Mesothelial cell of epicardium (in vitro differentiated cells): Measurements from ENCODE around the gene FITM1. TPM values are rescaled to one million over a fixed set of nuclear protein-coding genes. Genes with fewer than 3 reads are reported as not detected.

Source experiments
- DNase-seq, 2 experiments: peaks; one replicate each; pipeline ENCODE4 v3.0.0; 2021; ENCODE audit warnings: low spot score in 2 of 2; ENCODE audit not compliant: unreplicated experiment in 2 of 2
- H3K27ac Mint-ChIP-seq: 2 replicates; pipeline ENCODE4 v1.8.0; 2021; ENCODE audit warnings: mixed read lengths
- H3K27me3 Mint-ChIP-seq: 2 replicates; pipeline ENCODE4 v1.8.0; 2021; ENCODE audit warnings: low read depth, mixed read lengths
- H3K36me3 Mint-ChIP-seq: 2 replicates; pipeline ENCODE4 v1.8.0; 2021; ENCODE audit warnings: mixed read lengths
- H3K4me1 Mint-ChIP-seq: 2 replicates; pipeline ENCODE4 v1.8.0; 2021; ENCODE audit warnings: mixed read lengths
- H3K4me3 Mint-ChIP-seq: 2 replicates; pipeline ENCODE4 v1.8.0; 2021; ENCODE audit warnings: mild to moderate bottlenecking, moderate library complexity, mixed read lengths
- H3K9me3 Mint-ChIP-seq: 2 replicates; pipeline ENCODE4 v1.8.0; 2021; ENCODE audit warnings: mixed read lengths
- CTCF ChIP-seq: fragments of 200-600 bp; sonication (generic); IDR thresholded peaks from one replicate; pipeline ENCODE4 v1.5.0; 2021; ENCODE audit warnings: antibody characterized with exemption; ENCODE audit not compliant: unreplicated experiment
- total RNA-seq: library from RNA; stranded (reverse); gene quantifications from 3 replicates; pipeline ENCODE4 v1.2.1, GENCODE V29; 2021

FITM1 gene
- total RNA-seq, 1 donor from 2014 or later = 1.5 TPM

- no peak for TF ChIP-seq CTCF
- no peaks in the 10 kb centered on the region for H3K9me3 Mint-ChIP-seq
- H3K4me1 Mint-ChIP-seq = peaks cover 18% of the 10 kb centered on the region
- peaks cover 32% of the 10 kb centered on the region for H3K36me3 Mint-ChIP-seq
- H3K4me3 Mint-ChIP-seq = no peak overlapping the region
- H3K27ac Mint-ChIP-seq = no peak overlapping the region
- DNase-seq = no peak
- H3K27me3 Mint-ChIP-seq = peaks cover 2% of the 10 kb centered on the region
Measured at GRCh38 chr14:24119691-24120090, 10.8 kb upstream of the FITM1 start.

GRCh38 chr14:24121210-24121609 is 9.2 kb upstream of the FITM1 start:
- Mint-ChIP-seq H3K27me3 (no peaks in the 10 kb centered on the region), H3K36me3 (peaks cover 35% of the 10 kb centered on the region), H3K4me1 (peaks cover 7% of the 10 kb centered on the region), H3K27ac (no peak overlapping the region), H3K4me3 (no peak overlapping the region), H3K9me3 (no peaks in the 10 kb centered on the region)
- no peak for TF ChIP-seq CTCF
- no peak for DNase-seq

- Mint-ChIP-seq H3K4me3 (no peak overlapping the region), H3K36me3 (peaks cover 35% of the 10 kb centered on the region), H3K27ac (no peak overlapping the region), H3K4me1 (no peaks in the 10 kb centered on the region), H3K27me3 (no peaks in the 10 kb centered on the region), H3K9me3 (no peaks in the 10 kb centered on the region)
- no peak for TF ChIP-seq CTCF
- DNase-seq = no peak
Measured at GRCh38 chr14:24122416-24122815, 8.0 kb upstream of the FITM1 start.

DNA sequence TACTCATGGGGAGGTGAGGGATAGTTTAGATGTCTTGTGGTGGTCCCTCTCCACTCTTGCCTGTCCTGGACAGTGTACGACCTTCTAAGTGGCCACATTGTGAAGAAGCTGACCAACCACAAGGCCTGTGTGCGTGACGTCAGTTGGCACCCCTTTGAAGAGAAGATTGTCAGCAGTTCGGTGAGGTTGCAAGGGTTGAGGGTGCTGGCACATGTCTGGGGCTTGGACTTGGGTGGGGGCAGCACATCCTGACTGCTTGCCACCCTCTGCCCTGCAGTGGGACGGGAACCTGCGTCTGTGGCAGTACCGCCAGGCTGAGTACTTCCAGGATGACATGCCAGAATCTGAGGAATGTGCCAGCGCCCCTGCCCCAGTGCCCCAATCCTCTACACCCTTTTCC is 7.6 kb upstream of the FITM1 start:
- H3K4me3 Mint-ChIP-seq = no peak overlapping the region
- DNase-seq = no peak
- no peaks in the 10 kb centered on the region for H3K9me3 Mint-ChIP-seq
- H3K27me3 Mint-ChIP-seq = no peaks in the 10 kb centered on the region
- no peak for TF ChIP-seq CTCF
- H3K36me3 Mint-ChIP-seq = peaks cover 35% of the 10 kb centered on the region
- no peaks in the 10 kb centered on the region for H3K4me1 Mint-ChIP-seq
- no peak overlapping the region for H3K27ac Mint-ChIP-seq

DNA sequence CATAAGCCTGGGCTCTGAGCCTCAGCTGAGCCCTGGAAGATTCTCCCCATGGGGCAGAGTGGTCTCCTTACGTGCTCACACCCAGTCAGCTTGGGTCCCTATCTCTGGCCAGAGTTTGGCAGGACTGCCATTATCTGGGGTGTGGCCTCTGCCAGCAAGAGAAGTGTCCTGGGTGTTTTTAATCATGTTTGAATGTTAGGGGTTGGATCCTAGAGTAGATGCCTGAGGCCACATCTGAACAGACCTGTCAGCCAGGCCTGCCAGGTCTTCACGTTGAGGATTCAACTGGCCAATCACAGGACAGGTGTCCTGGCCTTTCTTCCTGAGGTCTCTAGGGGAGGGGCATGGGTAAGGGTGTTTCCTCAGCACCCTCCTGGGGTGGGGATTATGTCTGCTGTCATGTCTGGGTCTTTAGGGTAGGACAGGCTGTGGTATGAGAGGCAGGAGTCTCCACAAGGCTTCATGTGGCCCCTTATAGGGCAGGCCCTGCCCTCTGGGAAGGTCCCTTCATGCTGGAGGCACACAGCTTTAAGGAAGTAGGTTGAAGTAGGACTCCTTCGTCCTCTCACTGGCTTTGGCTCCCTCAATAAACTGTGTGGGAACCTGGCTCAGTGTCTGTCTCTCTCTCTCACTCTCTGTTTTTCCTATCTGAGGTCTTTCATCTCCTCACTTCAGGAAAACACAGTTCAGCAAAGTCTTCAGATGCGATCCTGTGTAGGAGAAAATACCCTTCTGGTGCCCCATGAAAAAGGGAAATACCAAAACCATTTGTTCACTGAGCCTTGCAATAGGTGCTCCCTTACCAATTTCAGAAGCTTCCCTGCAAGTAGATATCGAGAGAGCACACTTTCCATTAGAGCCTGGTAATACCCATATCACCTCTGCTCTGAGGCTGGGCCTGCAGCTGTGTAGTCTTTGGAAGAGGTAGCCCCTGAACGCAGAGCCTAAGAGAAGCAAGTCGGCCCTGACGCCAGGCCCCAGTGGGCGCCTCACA is 6.7 kb upstream of the FITM1 start:
- Mint-ChIP-seq H3K27me3 (no peaks in the 10 kb centered on the region), H3K9me3 (no peaks in the 10 kb centered on the region), H3K36me3 (peaks cover 31% of the 10 kb centered on the region), H3K4me1 (no peaks in the 10 kb centered on the region), H3K27ac (no peak overlapping the region), H3K4me3 (no peak overlapping the region)
- no peak for DNase-seq
- TF ChIP-seq CTCF = no peak
